AG08396 (cell line): ENCODE measurements around the gene TP53TG3C.
"Not testable (repeated sequence)": the region's sequence is repeated elsewhere in the genome, so short reads cannot be mapped to it uniquely, and the experiment has no call there.

ENCODE experiments used
- DNase-seq: peaks from one replicate; pipeline ENCODE4 v3.0.0; 2012; ENCODE audit warnings: low spot score, mixed read lengths

Gene TP53TG3C

GRCh38 chr16:33193926-33194325, at the start of gene TP53TG3C:
TSS of gene TP53TG3C (plus strand) at chr16:33194226. CDS start at chr16:33194294, 68 bp downstream.
- DNase-seq: not testable (repeated sequence)
